Rectal smooth muscle tissue (tissue), 1 donor: ENCODE data around the gene APOE.

Experiments used
- H3K27ac ChIP-seq: one replicate; pipeline ENCODE4 v1.7.0; 2013; ENCODE audit warnings: low read depth, low read length, inconsistent platforms
- H3K27me3 ChIP-seq: one replicate; pipeline ENCODE4 v1.7.0; 2013; ENCODE audit warnings: low read length; ENCODE audit not compliant: control insufficient read depth, insufficient read depth
- H3K36me3 ChIP-seq: one replicate; pipeline ENCODE4 v1.7.0; 2013; ENCODE audit warnings: low read length; ENCODE audit not compliant: control insufficient read depth, insufficient read depth
- H3K4me1 ChIP-seq: one replicate; pipeline ENCODE4 v1.7.0; 2013; ENCODE audit warnings: low read length; ENCODE audit not compliant: control insufficient read depth, insufficient read depth
- H3K4me3 ChIP-seq: one replicate; pipeline ENCODE4 v1.7.0; 2013; ENCODE audit warnings: low read length
- H3K9ac ChIP-seq: one replicate; pipeline ENCODE4 v1.7.0; 2013; ENCODE audit warnings: low read length

Gene APOE

GRCh38 chr19:44889830-44890365 lies 15.7 kb upstream of the APOE start:
- Histone ChIP-seq H3K9ac (no peak overlapping the region), H3K4me1 (peaks cover 13% of the 10 kb centered on the region), H3K36me3 (peaks cover 26% of the 10 kb centered on the region), H3K4me3 (peak overlapping the region; percentile 72), H3K27me3 (no peaks in the 10 kb centered on the region), H3K27ac (no peak overlapping the region)

DNA sequence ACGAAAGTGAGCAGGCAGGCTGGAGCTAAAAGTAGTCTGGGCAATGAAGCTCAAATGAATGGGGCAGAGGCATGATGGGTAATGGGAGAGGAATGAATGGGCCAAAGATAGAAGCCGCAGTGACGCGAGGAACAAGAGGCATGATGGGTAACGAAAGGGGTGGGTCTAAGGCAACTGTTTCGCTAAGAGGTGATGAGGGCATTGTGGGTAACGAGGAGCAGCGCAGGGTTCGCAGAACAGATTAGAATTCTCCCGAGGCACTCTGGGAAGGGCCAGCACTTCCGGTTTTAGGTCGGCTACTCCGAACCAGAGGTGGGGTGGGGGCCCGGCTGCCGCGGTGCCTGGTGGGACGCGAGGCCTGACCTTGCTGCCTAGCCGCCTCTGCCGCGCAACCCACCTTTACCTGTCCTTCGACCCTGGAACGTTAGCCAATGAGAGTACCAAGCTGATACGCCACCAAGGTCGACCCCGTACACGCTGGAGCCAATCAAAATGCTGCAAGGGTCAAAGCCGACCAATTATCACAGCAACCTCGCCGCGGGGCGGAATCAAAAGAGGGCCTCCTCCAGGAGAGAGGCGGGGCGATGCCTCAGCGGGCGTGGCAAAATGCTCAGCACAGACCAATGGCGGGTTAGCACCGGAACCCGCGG lies 15.1 kb upstream of the APOE start:
- no peaks in the 10 kb centered on the region for H3K27me3 ChIP-seq
- H3K27ac ChIP-seq = peak overlapping the region; percentile 97
- H3K36me3 ChIP-seq = peaks cover 26% of the 10 kb centered on the region
- H3K4me3 ChIP-seq = peak overlapping the region; percentile 72
- H3K4me1 ChIP-seq = peaks cover 13% of the 10 kb centered on the region
- H3K9ac ChIP-seq = no peak overlapping the region

- Histone ChIP-seq H3K27ac (peak within 1 kb of the TSS; percentile 97), H3K4me1 (peaks cover 13% of the 10 kb centered on the region), H3K27me3 (no peaks in the 10 kb centered on the region), H3K36me3 (peaks cover 26% of the 10 kb centered on the region), H3K9ac (peak within 1 kb of the TSS; percentile 67), H3K4me3 (peak within 1 kb of the TSS; percentile 82)
These were observed 14.3 kb upstream of the APOE start, which contains the start of gene TOMM40 for GRCh38 chr19:44891016-44891882. Gene TOMM40 (plus strand): TSS chr19:44891254. CDS start chr19:44891416, 162 bp downstream.

- Histone ChIP-seq H3K9ac (no peak overlapping the region), H3K4me1 (peaks cover 13% of the 10 kb centered on the region), H3K27ac (no peak overlapping the region), H3K4me3 (no peak overlapping the region), H3K36me3 (peaks cover 39% of the 10 kb centered on the region), H3K27me3 (no peaks in the 10 kb centered on the region)
These were observed 12.7 kb upstream of the APOE start for GRCh38 chr19:44892932-44893331.

- Histone ChIP-seq H3K36me3 (peaks cover 42% of the 10 kb centered on the region), H3K27ac (no peak overlapping the region), H3K4me3 (no peak overlapping the region), H3K27me3 (no peaks in the 10 kb centered on the region), H3K9ac (no peak overlapping the region), H3K4me1 (peaks cover 13% of the 10 kb centered on the region)
These were observed 12.1 kb upstream of the APOE start for GRCh38 chr19:44893332-44894051.

DNA sequence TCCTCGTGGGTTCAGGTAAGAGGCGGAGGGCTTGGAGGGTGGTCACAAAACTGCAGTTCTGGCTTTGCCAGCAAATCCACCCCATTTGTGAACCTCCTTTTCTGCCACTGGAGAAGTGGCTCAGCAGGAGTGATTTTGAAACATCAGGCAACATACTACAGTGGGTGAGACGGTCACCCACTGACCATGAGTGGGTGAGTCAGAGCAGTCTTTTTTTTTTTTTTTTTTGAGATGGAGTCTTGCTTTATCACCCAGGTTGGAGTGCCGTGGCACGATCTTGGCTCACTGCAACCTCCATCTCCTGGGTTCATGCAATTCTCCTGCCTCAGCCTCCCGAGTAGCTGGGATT lies 11.6 kb upstream of the APOE start:
- Histone ChIP-seq H3K4me3 (no peak overlapping the region), H3K36me3 (peaks cover 42% of the 10 kb centered on the region), H3K27me3 (no peaks in the 10 kb centered on the region), H3K9ac (no peak overlapping the region), H3K27ac (no peak overlapping the region), H3K4me1 (peaks cover 13% of the 10 kb centered on the region)

DNA sequence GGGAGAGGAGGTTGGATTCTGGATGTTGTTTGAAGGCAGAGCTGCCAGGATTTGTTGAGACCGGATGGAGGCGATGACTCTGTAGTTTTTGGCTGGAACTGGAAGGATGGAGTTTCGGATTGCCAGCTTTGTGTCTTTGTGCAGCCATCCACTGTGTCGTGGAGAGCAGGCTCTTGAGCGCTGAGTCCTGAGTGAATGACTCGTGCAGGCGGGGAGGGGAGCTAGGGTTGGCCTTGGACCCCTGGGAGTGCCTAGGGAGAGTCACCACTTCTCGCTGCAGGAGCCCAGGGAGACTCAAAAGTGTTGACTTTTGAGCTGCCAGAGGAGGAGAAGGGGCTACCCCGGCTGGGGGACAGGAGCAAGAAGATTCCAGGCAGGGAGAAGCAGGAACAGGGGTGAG lies 10.7 kb upstream of the APOE start:
- no peak overlapping the region for H3K9ac ChIP-seq
- no peak overlapping the region for H3K4me3 ChIP-seq
- peaks cover 47% of the 10 kb centered on the region for H3K36me3 ChIP-seq
- H3K27me3 ChIP-seq = no peaks in the 10 kb centered on the region
- no peak overlapping the region for H3K27ac ChIP-seq
- H3K4me1 ChIP-seq = peaks cover 8% of the 10 kb centered on the region

GRCh38 chr19:44897835-44898234 lies 7.8 kb upstream of the APOE start:
- peaks cover 46% of the 10 kb centered on the region for H3K36me3 ChIP-seq
- no peaks in the 10 kb centered on the region for H3K27me3 ChIP-seq
- no peak overlapping the region for H3K27ac ChIP-seq
- H3K4me3 ChIP-seq = no peak overlapping the region
- H3K9ac ChIP-seq = no peak overlapping the region
- H3K4me1 ChIP-seq = no peaks in the 10 kb centered on the region

DNA sequence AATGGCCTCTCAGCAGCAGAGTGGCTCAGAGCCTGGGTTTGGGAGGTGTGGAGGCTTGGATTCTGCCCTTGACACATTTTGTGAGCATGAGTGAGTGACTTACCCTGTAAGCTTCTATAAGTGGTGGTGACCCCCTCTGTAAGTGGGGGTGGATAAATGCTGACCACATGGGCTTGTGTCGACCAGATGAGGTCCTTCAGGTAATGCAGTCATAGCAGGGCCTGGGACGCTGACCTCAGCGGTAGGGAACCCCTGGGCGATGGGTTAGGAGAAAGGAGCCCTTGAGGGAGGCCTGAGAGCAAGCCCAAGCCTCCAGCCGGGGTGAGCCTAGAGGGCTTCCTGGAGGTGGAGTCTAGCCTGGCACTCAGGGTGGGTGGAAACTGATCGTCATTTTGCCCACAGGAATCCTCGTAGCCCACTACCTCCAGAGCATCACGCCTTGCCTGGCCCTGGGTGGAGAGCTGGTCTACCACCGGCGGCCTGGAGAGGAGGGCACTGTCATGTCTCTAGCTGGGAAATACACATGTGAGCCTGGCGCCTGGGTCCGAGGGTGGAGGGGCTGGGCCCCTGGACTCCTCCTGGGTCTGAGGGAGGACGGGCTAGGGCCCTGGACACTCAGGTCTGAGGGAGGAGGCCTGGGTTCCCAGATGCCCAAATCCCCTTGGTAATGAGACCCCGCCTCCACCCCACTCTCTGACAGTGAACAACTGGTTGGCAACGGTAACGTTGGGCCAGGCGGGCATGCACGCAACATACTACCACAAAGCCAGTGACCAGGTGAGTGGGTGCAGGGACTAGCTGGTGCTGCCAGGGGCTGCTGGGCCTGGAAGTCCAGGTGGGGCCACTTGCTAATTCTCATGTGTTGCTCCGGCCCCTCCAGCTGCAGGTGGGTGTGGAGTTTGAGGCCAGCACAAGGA lies 5.0 kb upstream of the APOE start:
- no peak overlapping the region for H3K4me3 ChIP-seq
- H3K27ac ChIP-seq = no peak overlapping the region
- no peaks in the 10 kb centered on the region for H3K4me1 ChIP-seq
- H3K9ac ChIP-seq = no peak overlapping the region
- H3K36me3 ChIP-seq = peaks cover 31% of the 10 kb centered on the region
- peaks cover 7% of the 10 kb centered on the region for H3K27me3 ChIP-seq

GRCh38 chr19:44903216-44903601 lies 2.4 kb upstream of the APOE start:
- Histone ChIP-seq H3K9ac (no peak overlapping the region), H3K27ac (no peak overlapping the region), H3K4me1 (no peaks in the 10 kb centered on the region), H3K27me3 (peaks cover 12% of the 10 kb centered on the region), H3K36me3 (peaks cover 9% of the 10 kb centered on the region), H3K4me3 (no peak overlapping the region)

GRCh38 chr19:44903602-44904425 lies 1.8 kb upstream of the APOE start:
- no peak overlapping the region for H3K27ac ChIP-seq
- H3K4me3 ChIP-seq = no peak overlapping the region
- no peaks in the 10 kb centered on the region for H3K4me1 ChIP-seq
- peaks cover 8% of the 10 kb centered on the region for H3K36me3 ChIP-seq
- no peak overlapping the region for H3K9ac ChIP-seq
- H3K27me3 ChIP-seq = peaks cover 12% of the 10 kb centered on the region
